Ascending aorta (tissue), 2 donors: ENCODE results near the gene WDR93. TPM values are rescaled to one million over a fixed set of nuclear protein-coding genes. Genes with fewer than 3 reads are reported as not detected.

Source experiments
- DNase-seq, 2 donors: peaks; one replicate each; pipeline ENCODE4 v3.0.0-alpha.2; 2019; ENCODE audit warnings: low spot score in 2 of 2
- H3K27ac ChIP-seq, 2 donors: fragments of 200-600 bp; sonication (generic); one replicate each; pipeline ENCODE4 v1.5.1; 2016 to 2017; ENCODE audit warnings: mild to moderate bottlenecking in 1 of 2
- H3K27me3 ChIP-seq: fragments of 200-600 bp; sonication (generic); one replicate; pipeline ENCODE4 v1.5.1; 2017
- H3K36me3 ChIP-seq, 2 donors: fragments of 200-600 bp; sonication (generic); one replicate each; pipeline ENCODE4 v1.5.1; 2016
- H3K4me1 ChIP-seq, 2 donors: fragments of 200-600 bp; sonication (generic); one replicate each; pipeline ENCODE4 v1.5.1; 2016 to 2017; ENCODE audit warnings: mild to moderate bottlenecking in 1 of 2
- H3K4me3 ChIP-seq, 2 donors: fragments of 200-600 bp; sonication (generic); one replicate each; pipeline ENCODE4 v1.5.1; 2016 to 2017; ENCODE audit warnings: mild to moderate bottlenecking in 1 of 2
- H3K9me3 ChIP-seq, 2 donors: fragments of 200-600 bp; sonication (generic); one replicate each; pipeline ENCODE4 v1.5.1; 2016
- intact Hi-C: fragments of 100-400 bp; cut with DNase I; formaldehyde crosslinking; loops from one replicate; pipeline ENCODE4 v1.15.1; 2023
- total RNA-seq: library from RNA; depleted of rRNA; stranded (reverse); fragments of >200 nt; gene quantifications from one replicate; pipeline ENCODE4 v1.1.0, GENCODE V29; 2016
- TF ChIP-seq, protein P1 (sequence below), 3 experiments: fragments of 200-600 bp in 2 of 3; fragments of 450-650 bp in 1 of 3; sonication (generic) in 2 of 3; IDR thresholded peaks; one replicate each; pipeline ENCODE4 v1.5.1; 2016 to 2019; ENCODE audit warnings: antibody characterized with exemption in 3 of 3, mild to moderate bottlenecking in 1 of 3, moderate library complexity in 1 of 3

WDR93 gene
- total RNA-seq, 1 donor from 2014 or later: not detected

DNA sequence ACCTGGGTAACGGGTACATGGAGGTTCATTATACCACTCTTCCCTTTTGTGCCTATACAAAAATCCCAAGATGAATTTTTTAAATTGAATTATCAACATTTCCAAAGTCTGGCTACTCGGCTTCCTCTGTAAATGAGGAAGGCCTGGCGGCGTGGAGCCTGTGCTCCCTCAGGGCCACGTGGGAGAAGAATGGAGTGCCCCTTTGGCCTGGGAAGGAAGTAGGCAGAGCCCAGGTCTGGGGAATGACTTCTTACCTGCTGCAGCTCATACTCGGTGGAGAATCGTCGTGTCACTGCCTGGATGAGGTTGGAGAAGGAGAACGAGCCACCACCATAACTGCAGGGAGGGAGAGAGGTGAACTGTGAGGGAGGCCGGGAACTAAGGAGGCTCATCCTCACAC, 99.6 kb downstream of the WDR93 start:
- H3K27me3 ChIP-seq: no peaks in the 10 kb centered on the region
- no peak for DNase-seq
- H3K4me3 ChIP-seq: no peak overlapping the region
- H3K27ac ChIP-seq: no peak overlapping the region
- H3K4me1 ChIP-seq: no peaks in the 10 kb centered on the region
- H3K9me3 ChIP-seq: peaks cover 3 to 10% of the 10 kb centered on the region in 2 donors
- no peaks in the 10 kb centered on the region for H3K36me3 ChIP-seq
- intact Hi-C loops: no loop called here
- TF ChIP-seq, protein P1, sequence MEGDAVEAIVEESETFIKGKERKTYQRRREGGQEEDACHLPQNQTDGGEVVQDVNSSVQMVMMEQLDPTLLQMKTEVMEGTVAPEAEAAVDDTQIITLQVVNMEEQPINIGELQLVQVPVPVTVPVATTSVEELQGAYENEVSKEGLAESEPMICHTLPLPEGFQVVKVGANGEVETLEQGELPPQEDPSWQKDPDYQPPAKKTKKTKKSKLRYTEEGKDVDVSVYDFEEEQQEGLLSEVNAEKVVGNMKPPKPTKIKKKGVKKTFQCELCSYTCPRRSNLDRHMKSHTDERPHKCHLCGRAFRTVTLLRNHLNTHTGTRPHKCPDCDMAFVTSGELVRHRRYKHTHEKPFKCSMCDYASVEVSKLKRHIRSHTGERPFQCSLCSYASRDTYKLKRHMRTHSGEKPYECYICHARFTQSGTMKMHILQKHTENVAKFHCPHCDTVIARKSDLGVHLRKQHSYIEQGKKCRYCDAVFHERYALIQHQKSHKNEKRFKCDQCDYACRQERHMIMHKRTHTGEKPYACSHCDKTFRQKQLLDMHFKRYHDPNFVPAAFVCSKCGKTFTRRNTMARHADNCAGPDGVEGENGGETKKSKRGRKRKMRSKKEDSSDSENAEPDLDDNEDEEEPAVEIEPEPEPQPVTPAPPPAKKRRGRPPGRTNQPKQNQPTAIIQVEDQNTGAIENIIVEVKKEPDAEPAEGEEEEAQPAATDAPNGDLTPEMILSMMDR (IDR thresholded peaks at IDR 0.05): no peak

DNA sequence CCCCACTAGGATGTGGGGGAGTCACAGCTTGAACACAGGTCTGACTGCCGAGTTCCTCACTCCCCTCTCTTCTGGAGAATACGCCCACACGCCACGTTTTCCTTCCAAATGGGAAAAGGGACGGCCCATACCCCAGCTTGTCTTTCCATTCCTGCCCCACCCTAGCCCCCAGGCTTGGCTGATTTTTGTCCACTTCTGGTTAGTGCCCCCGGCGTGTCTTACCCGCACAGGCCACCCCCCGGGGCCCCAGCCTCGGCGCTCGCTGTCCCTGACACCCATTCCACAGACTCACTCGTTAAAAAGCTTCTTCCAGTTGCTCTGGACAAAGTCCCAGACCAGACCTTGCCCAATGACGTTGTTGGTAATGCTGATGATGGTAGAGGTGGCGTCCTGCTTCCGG, 100.0 kb downstream of the WDR93 start:
- no peak overlapping the region for H3K27ac ChIP-seq
- TF ChIP-seq, protein P1 (IDR thresholded peaks at IDR 0.05): no peak
- H3K36me3 ChIP-seq: no peaks in the 10 kb centered on the region
- no peak overlapping the region for H3K4me3 ChIP-seq
- H3K27me3 ChIP-seq: no peaks in the 10 kb centered on the region
- H3K4me1 ChIP-seq: no peaks in the 10 kb centered on the region
- H3K9me3 ChIP-seq: peaks cover 3 to 10% of the 10 kb centered on the region in 2 donors
- intact Hi-C loops: no loop called here
- no peak for DNase-seq

DNA sequence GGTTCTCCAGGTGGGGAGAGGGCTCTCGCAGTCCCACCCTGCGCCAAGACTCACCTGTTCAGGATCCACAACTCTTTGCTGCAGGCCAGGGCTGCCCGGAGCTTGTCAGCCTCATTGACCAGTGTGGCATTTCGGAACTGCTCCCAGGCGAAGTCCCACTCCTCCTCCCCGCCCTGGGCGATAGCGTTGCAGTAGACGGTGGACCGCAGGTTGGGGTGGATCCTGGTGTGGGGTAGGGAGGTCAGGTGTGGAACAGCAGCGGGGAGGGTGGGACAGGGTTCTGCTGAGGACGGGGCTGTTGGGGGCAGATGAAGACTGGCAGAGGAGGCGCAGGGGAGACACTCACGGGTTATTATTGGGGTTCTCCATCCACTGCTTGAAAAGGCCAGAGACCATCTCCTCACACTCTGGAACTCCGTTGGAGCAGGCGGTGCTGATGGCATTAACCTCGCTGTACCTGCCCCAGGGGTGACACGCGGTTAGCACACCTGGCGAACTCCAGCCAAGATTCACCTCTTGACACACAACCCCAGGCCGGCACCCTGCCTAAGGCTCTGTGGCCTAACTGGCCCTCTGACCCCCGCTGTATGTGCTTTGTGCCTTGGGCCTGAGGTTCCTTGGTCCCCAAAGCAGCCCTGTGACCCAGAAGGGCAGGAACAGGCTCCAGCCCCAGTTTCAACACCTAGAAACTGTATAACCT, 101.6 kb downstream of the WDR93 start:
- Histone ChIP-seq H3K4me1 (no peaks in the 10 kb centered on the region), H3K27ac (no peak overlapping the region), H3K9me3 (peaks cover 3 to 15% of the 10 kb centered on the region in 2 donors), H3K4me3 (no peak overlapping the region), H3K27me3 (no peaks in the 10 kb centered on the region), H3K36me3 (no peaks in the 10 kb centered on the region)
- intact Hi-C loops: no loop called here
- TF ChIP-seq, protein P1 (IDR thresholded peaks at IDR 0.05): no peak
- DNase-seq: no peak

Other genes with a start within 250 kb of the WDR93 start
- 0.43 TPM for gene RHCG, start 194.2 kb upstream of the WDR93 start, total RNA-seq
- not detected for gene TICRR, start 115.3 kb upstream of the WDR93 start, total RNA-seq
- 39.1 TPM for gene KIF7, start 35.3 kb upstream of the WDR93 start, total RNA-seq
- 39.3 TPM for gene PLIN1, start 11.4 kb upstream of the WDR93 start, total RNA-seq
- 34.2 TPM for gene PEX11A, start 57 bp upstream of the WDR93 start, total RNA-seq
- gene MESP1, start 60.4 kb downstream of the WDR93 start, total RNA-seq: 0.85 TPM
- gene MESP2, start 85.5 kb downstream of the WDR93 start, total RNA-seq: not detected
- 48.2 TPM for gene ANPEP, start 124.0 kb downstream of the WDR93 start, total RNA-seq
- gene AP3S2, start 203.2 kb downstream of the WDR93 start, total RNA-seq: 16.0 TPM
- gene ARPIN, start 222.1 kb downstream of the WDR93 start, total RNA-seq: 29.8 TPM